ENCODE results near the gene PLCB1.
"Not testable (repeated sequence)": the region's sequence is repeated elsewhere in the genome, so short reads cannot be mapped to it uniquely, and the experiment has no call there.

Gene PLCB1

GRCh38 chr20:8633366-8633765 is 501.3 kb downstream of the PLCB1 start:
- no peak for DNase-seq

DNA sequence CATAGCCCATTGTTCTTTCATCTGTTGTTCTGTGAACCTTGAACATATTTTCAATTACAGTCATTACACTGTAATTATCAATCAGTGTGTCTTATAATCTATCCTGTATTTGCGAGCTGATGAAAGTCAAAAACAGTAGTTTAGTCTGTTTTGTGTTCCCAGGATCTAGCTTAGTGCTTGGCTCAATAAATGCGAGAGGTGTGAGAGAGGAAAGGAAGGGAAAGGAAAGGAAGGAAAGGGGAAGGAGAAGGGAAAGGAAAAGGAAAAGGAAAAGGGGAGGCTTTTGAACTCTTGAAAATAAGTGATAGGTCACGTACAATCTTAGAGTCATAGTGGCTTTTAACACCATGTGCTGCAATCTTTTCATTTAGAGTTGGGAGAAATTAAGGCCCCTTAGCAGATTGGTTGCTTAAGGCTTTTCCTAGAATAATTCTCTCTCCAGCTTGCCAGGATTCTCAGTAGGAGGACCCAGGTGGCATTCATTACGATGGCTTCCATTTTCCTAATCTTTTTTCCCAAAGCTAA is 503.0 kb downstream of the PLCB1 start:
- no peak for DNase-seq

- no peak for DNase-seq
Observed at GRCh38 chr20:8635837-8636236, 503.8 kb downstream of the PLCB1 start.

DNA sequence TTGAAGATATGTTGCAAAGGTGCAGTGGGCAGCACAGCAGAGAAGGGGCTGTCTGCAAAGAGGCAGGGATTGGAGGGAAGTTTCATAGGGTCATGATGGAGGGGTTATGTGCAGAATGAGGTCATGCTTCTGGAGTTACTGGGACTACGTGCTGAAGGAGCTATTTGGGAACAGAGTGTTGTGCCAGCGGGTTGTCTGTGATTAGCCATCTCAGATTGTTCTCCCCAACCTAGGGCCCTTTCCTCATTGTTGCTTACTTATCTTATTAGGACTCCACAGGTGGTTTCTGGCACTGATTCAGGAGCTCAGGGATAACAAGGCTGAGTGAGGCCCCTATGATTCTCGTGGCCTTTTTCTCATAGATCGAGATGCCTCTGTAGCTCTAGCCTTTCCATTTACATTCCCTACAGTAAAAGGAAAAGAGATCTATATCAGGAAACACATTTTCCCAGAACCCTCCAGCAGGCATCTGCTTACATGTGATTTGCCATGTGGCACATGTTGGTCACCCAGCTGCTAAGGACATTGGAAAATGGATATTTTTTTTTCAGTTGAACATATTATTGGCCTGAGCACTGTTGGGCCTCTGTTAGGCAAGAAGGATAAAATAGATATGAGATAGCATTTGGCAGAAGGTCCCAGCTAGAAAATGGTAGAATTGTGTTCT is 507.2 kb downstream of the PLCB1 start:
- no peak for DNase-seq

GRCh38 chr20:8640461-8640860 is 508.4 kb downstream of the PLCB1 start:
- no peak for DNase-seq

DNA sequence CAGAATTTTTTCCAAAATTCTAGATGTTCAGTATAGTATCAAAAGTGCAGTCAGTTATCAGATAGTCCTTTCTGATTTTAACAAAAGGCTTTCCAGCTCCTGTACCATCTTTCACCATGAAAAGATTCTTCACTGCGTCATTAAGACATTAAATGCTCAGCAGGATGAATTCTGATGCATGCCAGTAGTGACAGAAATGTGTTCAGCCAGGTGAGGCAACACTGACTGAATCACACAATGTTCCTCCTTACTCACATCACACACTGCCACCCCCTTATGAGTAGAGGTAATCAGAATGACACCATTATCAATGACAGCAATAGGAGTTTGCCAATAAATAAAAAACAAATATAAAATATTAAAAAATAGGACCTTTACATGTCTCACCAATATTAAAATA is 510.2 kb downstream of the PLCB1 start:
- no peak for DNase-seq

DNA sequence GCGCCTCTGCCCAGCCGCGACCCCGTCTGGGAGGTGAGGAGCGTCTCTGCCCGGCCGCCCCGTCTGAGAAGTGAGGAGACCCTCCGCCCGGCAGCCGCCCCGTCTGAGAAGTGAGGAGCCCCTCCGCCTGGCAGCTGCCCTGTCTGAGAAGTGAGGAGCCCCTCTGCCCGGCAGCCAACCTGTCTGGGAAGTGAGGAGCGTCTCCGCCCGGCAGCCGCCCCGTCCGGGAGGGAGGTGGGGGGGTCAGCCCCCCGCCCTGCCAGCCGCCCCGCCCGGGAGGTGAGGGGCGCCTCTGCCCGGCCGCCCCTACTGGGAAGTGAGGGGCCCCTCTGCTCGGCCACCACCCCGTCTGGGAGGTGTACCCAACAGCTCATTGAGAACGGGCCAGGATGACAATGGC is 512.4 kb downstream of the PLCB1 start:
- not testable (repeated sequence) for DNase-seq

DNA sequence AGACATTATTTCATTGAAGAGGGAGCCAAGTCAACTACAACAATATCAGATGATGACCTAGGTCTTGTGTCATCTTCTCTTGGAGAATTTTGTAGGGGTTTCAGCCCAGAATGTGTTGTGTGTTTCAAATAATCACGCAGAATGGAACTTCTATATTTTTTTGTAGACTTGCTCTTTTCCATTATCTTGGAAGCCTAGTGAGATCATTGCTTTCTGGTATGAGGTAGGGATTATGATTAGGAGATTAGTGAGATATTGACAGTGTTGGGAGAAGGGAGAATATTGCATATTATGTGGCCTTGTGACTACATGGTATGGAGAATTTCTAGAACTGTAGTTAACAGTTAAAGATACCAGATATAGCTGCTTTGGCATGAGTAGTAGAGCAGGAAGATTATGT is 513.3 kb downstream of the PLCB1 start:
- no peak for DNase-seq

DNA sequence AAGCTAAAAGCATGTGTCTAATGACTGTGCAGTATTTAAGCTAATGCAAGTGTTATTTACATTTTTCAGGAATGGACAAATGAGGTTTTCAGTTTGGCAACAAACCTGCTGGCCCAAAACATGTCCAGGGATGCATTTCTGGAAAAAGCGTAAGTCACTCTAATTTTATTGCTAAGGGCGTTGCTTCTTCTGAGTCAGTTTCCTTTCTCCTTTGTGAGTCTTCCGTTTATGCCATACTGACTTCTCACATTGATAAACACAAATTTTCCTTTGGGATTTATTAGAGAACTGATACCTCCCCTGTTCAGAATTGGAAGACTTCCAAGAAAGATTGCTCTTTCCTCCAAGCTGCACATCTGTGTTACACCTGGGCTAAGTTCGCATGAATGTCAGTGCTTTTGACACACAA is 514.0 kb downstream of the PLCB1 start:
- no peak for DNase-seq

DNA sequence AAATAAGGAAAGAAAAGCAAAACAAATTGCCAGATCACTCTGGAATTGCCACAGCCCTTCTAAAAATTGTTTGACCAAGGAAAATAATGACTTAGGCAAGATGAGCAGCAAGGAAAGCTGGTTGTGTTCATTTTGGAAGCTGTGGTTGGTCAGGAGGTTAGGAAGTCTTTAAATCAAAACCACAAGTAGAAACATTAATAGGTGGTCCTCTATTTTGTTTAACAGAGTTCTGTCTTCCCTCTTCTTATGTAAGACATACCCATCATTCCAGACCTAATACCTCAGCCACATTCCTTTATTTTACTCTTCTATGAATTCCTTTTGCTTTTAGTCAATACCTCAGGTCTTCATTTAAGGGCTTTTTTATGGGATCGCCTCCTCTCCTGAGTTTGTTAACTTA is 514.6 kb downstream of the PLCB1 start:
- no peak for DNase-seq

GRCh38 chr20:8647961-8648441 is 515.9 kb downstream of the PLCB1 start:
- DNase-seq = no peak

DNA sequence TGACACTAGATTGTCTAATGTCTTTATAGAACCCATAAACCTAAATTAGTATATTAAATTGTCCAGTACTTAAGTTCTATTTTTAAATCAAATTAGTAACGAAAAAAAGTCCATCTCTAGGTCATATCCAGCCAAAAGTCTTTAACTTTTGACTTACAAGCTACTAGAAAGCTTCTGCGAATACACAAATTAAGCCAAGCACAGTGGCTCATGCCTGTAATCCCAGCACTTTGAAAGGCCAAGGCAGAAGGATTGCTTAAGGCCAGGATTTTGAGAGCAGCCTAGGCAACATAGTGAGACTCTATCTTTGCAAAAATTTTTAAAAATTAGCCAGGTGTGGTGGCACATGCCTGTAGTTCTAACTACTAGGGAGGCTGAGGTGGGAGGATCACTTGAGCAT is 516.4 kb downstream of the PLCB1 start:
- no peak for DNase-seq

- no peak for DNase-seq
Observed at GRCh38 chr20:8652396-8652795, 520.3 kb downstream of the PLCB1 start.

- DNase-seq = no peak
Observed at GRCh38 chr20:8654486-8654885, 522.4 kb downstream of the PLCB1 start.

DNA sequence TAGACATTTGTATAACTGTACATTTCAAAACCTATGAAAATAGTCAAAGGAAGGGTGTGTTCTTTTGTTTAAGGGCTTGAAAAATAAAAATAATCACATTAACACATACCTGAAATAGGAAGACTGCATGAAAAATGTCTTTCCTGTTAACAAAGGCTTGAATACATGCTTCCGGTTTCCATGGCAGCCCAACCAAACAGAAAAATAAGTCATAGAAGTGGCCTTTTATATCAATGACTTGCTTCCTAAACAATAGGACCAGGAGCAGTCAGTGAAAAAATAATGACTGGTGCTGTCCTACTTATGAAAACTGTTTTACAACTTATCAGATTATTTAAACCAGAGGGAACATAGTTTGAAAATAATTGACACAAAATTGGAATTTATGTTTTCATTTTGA is 524.3 kb downstream of the PLCB1 start:
- DNase-seq = no peak

DNA sequence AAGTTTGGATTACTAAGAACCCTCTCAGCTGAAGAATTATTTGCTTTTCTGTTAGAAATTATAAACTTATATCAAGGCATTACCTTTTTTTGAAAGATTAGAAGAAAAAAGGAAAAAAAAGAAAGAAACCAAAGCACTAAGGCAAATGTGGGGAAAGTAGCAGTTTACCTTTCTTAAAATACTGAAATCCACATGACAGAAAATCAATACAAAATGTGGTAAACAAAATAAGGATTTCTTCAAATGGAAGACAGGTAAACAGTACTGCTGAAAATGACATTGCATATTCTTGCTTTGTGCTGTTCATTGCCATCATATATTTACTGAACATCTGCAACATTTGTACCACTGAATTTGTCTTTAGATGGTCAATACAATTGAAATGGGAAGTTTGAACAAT is 525.6 kb downstream of the PLCB1 start:
- DNase-seq = no peak

GRCh38 chr20:8658103-8658502 is 526.0 kb downstream of the PLCB1 start:
- DNase-seq = no peak

DNA sequence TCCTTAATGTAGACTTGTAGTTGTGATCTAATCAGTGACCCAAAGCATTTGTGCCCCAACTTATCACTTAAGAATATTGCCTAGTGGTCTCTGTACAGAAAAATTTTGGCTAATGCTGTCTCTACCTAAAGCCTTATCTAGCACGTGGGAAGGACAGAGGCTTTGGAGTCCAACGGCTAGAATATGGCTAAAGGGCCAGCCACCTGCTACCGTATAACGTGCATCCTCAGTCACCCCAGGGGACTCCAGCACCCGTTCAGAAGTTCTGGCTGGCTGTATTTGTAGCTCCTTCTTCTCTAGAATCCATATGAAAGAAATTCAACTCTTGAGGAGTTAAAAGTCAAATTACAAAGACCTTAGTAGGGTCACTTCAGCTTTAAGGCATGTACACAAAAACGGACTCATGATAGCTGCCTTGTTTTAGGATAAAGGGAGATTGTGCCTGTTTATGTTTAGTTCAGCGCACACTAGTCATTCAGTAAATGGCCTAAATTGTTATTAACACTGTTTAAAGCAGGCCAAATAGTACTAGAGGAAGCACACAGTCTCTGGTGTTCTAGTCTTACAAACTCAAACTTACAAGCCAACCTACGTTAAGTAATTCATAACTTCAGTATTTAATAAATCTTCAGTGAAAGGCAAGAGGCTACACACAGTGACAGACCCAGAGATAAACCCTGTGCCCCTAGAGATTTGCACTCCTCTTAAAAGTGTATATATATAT is 529.3 kb downstream of the PLCB1 start:
- no peak for DNase-seq

DNA sequence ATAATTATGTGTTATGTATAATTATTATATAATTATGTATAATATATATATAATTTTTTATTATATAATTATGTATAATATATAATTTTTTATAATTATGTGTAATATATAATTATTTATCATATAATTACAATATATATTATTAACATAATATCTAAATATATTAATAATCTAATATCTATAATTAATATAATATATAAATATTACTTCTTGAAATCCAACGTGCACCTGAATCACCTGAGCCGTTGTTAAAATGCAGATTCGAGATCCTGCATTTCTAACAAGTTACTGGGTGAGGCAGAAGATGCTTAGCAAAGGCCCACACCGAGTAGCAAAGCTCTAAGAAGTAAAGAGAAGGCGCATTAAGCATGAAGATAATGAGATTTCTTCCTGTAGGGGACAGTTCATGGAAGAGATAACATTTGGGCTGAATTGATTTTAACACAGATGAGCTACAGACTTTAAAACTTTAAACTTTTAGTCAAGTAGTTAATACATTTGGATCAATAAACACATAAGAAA is 530.4 kb downstream of the PLCB1 start:
- no peak for DNase-seq

DNA sequence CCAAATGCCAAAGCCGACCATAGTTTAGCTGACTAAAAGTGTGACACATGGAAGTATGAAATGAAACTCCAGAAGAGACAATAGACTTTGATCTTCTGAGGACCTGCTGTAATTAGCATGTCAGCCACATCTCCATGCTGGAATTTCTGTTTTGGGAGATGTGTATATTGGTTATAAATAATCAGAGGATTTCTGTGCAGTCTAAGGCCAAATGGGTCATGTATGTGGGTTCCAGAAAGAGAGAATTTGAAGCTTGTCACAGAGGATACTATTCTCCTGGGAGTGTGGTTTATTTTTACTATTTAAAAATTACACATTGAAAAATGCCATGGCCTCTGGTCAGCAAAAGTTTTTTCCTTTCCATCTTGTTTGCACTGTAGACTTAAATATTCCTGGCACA is 531.4 kb downstream of the PLCB1 start:
- DNase-seq = no peak

- DNase-seq = no peak
Observed at GRCh38 chr20:8664778-8665177, 532.7 kb downstream of the PLCB1 start.

DNA sequence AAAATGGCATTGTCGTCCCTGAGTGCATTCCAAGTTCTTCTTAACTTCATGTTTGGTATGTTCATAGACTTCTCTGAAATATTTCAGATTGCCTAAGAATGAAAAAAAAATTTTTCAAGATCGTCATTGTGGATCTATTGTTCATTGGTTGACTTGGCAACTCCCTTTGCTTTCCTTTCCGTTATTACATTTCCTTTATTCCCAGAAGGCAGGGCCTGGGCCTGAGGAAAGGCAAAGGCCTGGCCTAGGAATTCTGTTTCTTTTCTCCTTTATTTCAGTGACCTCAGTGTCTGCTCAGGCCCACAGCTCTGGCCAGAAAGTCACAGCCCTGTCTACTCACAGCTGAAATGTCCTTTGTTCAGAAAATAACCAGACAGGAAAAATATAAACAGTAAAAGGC is 535.2 kb downstream of the PLCB1 start:
- DNase-seq = no peak

DNA sequence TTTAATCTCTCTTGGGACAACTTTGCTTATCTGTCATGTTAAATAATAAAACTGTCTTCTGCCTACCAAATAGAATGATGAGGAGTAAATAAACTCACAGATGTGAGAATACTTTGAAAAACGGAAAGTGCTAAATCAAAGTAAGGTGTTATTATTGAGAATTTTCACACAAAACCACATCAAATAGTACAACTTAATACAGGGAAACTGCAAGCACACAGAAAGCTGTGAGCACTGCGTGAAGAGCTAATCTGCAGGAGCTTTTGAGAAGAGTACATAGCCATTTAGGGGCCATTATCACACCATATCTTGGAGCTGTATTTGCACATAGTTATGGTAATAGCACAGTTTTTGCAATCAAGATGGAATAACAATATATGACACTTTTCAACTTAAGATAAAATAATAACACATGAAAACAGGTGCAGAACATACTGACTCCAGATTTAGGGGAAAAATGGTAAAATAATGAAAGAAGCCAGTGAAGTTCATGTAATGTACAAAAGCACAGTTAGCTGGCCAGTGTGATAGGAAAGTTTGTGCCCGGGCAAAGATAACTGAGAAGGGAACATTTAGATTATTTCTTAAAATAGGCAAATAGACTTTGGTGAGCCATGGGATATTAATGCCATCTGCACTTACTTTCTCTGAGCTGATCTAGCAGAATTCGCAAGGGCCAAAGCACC is 538.3 kb downstream of the PLCB1 start:
- DNase-seq = no peak

DNA sequence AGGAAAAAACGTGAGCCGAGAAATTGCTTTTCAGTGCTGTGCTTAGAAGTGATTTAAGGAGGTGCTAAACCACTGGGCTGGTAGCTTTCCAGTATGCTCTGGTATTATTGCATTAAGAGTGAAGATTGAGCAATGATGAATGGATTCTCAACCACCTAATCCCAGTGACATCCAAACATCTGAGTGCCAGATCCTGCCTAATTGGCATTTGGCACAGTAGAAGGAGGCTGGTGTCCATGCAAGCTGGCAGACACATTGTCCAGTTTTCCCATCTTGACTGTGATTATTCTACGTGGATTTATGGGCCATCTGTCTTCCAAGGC is 538.8 kb downstream of the PLCB1 start:
- no peak for DNase-seq
